B cell (primary cell): ENCODE results near the gene KDM5B. TPM values are rescaled to one million over a fixed set of nuclear protein-coding genes. Genes with fewer than 3 reads are reported as not detected.
"Not testable (repeated sequence)": the region's sequence is repeated elsewhere in the genome, so short reads cannot be mapped to it uniquely, and the experiment has no call there.

Experiments
- ATAC-seq: fragments of 200-7000 bp; cut with Tn5 transposase; one replicate; pipeline ENCODE4 v1.10.0; 2021; ENCODE audit warnings: low read depth, mild to moderate bottlenecking, moderate number of reproducible peaks, moderate library complexity
- CTCF ChIA-PET: fragments of 350-600 bp; sonication (Branson Sonifier 250); formaldehyde crosslinking; loops from one replicate; lab custom pipeline; 2021; ENCODE audit warnings: antibody characterized with exemption, inconsistent platforms; lab: Charles Lee
- POLR2A ChIA-PET: fragments of 350-600 bp; sonication (Branson Sonifier 250); formaldehyde crosslinking; loops from one replicate; lab custom pipeline; 2021; ENCODE audit warnings: antibody characterized with exemption; lab: Charles Lee
- DNase-seq: peaks from one replicate; pipeline ENCODE4 v3.0.0; 2013
- H2AFZ ChIP-seq: 2 replicates; pipeline ENCODE4 v1.6.1; 2012; ENCODE audit warnings: mild to moderate bottlenecking, low read depth, low read length; ENCODE audit not compliant: insufficient read depth, poor library complexity, severe bottlenecking
- H3K27ac ChIP-seq, 2 donors: 1 replicate in 1 of 2; 2 replicates in 1 of 2; pipeline ENCODE4 v1.5.1; 2012 to 2013; ENCODE audit warnings: low read length in 2 of 2, mild to moderate bottlenecking in 2 of 2, moderate library complexity in 1 of 2
- H3K27me3 ChIP-seq, 4 experiments: fragments of 200-600 bp in 1 of 4; sonication (generic) in 1 of 4; replicated peaks in 1 of 4; 1 replicate in 2 of 4; 2 replicates in 2 of 4; pipeline versions ENCODE4 v1.6.1 to v1.7.0; 2013 to 2016; ENCODE audit warnings: low read length in 3 of 4, mild to moderate bottlenecking in 2 of 4, mixed read lengths in 1 of 4, moderate library complexity in 1 of 4; ENCODE audit not compliant: insufficient read depth in 4 of 4, control insufficient read depth in 3 of 4; ENCODE audit errors: control extremely low read depth in 1 of 4
- H3K36me3 ChIP-seq, 2 experiments: replicated peaks in 1 of 2; 1 replicate in 1 of 2; 2 replicates in 1 of 2; pipeline versions ENCODE4 v1.6.1 to v1.7.1; 2013; ENCODE audit warnings: low read length in 1 of 2; ENCODE audit not compliant: insufficient read depth in 2 of 2, control insufficient read depth in 1 of 2; ENCODE audit errors: control extremely low read depth in 1 of 2, extremely low read depth in 1 of 2
- H3K4me1 ChIP-seq, 2 donors: fragments of 200-600 bp in 1 of 2; sonication (generic) in 1 of 2; 1 replicate in 1 of 2; 2 replicates in 1 of 2; pipeline versions ENCODE4 v1.5.1 to v1.6.1; 2013 to 2017; ENCODE audit warnings: low read length in 2 of 2; ENCODE audit not compliant: control insufficient read depth in 2 of 2, insufficient read depth in 2 of 2
- H3K4me2 ChIP-seq: replicated peaks from 2 replicates; pipeline ENCODE3; 2012; ENCODE audit warnings: mild to moderate bottlenecking, low read depth, low read length; ENCODE audit not compliant: poor library complexity, severe bottlenecking
- H3K4me3 ChIP-seq, 5 experiments: fragments of 200-600 bp in 1 of 5; sonication (generic) in 1 of 5; 1 replicate in 3 of 5; 2 replicates in 2 of 5; pipeline versions ENCODE4 v1.5.1 to v1.7.0; 2011 to 2016; ENCODE audit warnings: low read length in 4 of 5, mild to moderate bottlenecking in 4 of 5, low read depth in 2 of 5, control low read depth in 1 of 5, moderate library complexity in 1 of 5; ENCODE audit not compliant: insufficient read depth in 1 of 5; ENCODE audit errors: control extremely low read depth in 1 of 5, extremely low read depth in 1 of 5
- H3K79me2 ChIP-seq: fragments of 200-600 bp; sonication (generic); one replicate; pipeline ENCODE4 v1.6.0; 2016; ENCODE audit warnings: low read length; ENCODE audit not compliant: control insufficient read depth, insufficient read depth
- H3K9ac ChIP-seq: fragments of 200-600 bp; sonication (generic); 2 replicates; pipeline ENCODE4 v1.6.1; 2017; ENCODE audit warnings: mild to moderate bottlenecking, low read length, moderate library complexity
- H3K9me3 ChIP-seq, 3 donors: one replicate each; pipeline versions ENCODE4 v1.6.1 to v1.7.1; 2013; ENCODE audit warnings: low read length in 2 of 3; ENCODE audit not compliant: control insufficient read depth in 2 of 3, insufficient read depth in 1 of 3; ENCODE audit errors: control extremely low read depth in 1 of 3
- H4K20me1 ChIP-seq: 2 replicates; pipeline ENCODE4 v1.6.0; 2012; ENCODE audit warnings: mild to moderate bottlenecking, low read length; ENCODE audit not compliant: insufficient read depth, control insufficient read depth, poor library complexity, severe bottlenecking
- H3K27ac Mint-ChIP-seq: one replicate; pipeline ENCODE4 v1.8.0; 2021; ENCODE audit warnings: mixed read lengths
- H3K27me3 Mint-ChIP-seq: one replicate; pipeline ENCODE4 v1.8.0; 2021; ENCODE audit warnings: mixed read lengths
- H3K4me1 Mint-ChIP-seq: one replicate; pipeline ENCODE4 v1.8.0; 2021; ENCODE audit warnings: mixed read lengths
- H3K4me3 Mint-ChIP-seq: one replicate; pipeline ENCODE4 v1.8.0; 2021; ENCODE audit warnings: mixed read lengths
- H3K9me3 Mint-ChIP-seq: one replicate; pipeline ENCODE4 v1.8.0; 2022; ENCODE audit warnings: mixed read lengths; ENCODE audit not compliant: insufficient read depth
- EZH2 ChIP-seq: IDR thresholded peaks from 2 replicates; pipeline ENCODE4 v1.6.1; 2012; ENCODE audit warnings: borderline replicate concordance, low read depth, mild to moderate bottlenecking, moderate library complexity, low read length; ENCODE audit not compliant: insufficient read depth, poor library complexity, severe bottlenecking
- WGBS: methylation state at CpG from one replicate; pipeline ENCODE4 v1.1.5; 2013; ENCODE audit warnings: missing lambda C conversion rate; ENCODE audit not compliant: insufficient coverage; 5-methylcytosine and 5-hydroxymethylcytosine counted together
- intact Hi-C: fragments of 100-400 bp; cut with micrococcal nuclease; formaldehyde crosslinking; loops from one replicate; pipeline ENCODE4 v1.10.0; 2022
- polyA plus RNA-seq: library from polyadenylated mRNA; depleted of rRNA; stranded (reverse); fragments of >200 nt; gene quantifications from 2 replicates; pipeline ENCODE4 v1.2.3, GENCODE V29; 2012
- total RNA-seq, 2 donors: library from RNA; stranded (reverse); fragments of 120-200 nt in 1 of 2; gene quantifications; 1 replicate in 1 of 2; 2 replicates in 1 of 2; pipeline versions ENCODE4 v1.2.3 to v1.2.4, GENCODE V29; 2013 to 2022
- TF ChIP-seq, protein P1 (sequence below): fragments of 200-600 bp; IDR thresholded peaks from one replicate; pipeline ENCODE4 v1.8.0; 2022; ENCODE audit warnings: antibody characterized with exemption, mild to moderate bottlenecking

The KDM5B gene
- total and polyA plus RNA-seq, 2 donors (not counting 1 experiment from before 2014, with no cell fraction given): 11.2 to 62.7 TPM

DNA sequence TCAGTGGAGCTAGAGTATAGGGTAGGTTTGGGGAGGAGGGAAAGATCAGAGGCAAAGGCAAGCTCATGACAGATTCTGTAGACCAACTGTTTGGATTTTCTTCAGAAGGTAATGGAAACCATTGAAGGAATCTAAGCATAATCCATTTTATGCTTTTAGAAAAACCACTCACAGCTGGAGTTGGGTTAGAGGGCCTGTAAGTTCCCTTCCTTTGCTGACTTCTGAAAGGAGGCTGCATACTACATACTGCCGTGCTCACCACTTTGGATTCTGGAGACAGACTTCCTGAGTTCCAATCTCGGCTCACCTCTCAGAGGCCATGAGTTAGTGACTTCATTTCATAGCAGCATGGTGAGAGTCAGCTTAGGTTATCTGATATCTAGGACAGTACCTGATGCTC lies 91.6 kb downstream of the KDM5B start:
- no peaks in the 10 kb centered on the region for H3K79me2 ChIP-seq
- no CpG with 5 or more reads among the region's 2 CpGs for WGBS
- H3K4me3 ChIP-seq: no peak overlapping the region
- Mint-ChIP-seq H3K27me3 (peaks cover 42% of the 10 kb centered on the region), H3K9me3 (no peaks in the 10 kb centered on the region), H3K27ac (no peak overlapping the region), H3K4me1 (peaks cover 2% of the 10 kb centered on the region), H3K4me3 (no peak overlapping the region)
- H4K20me1 ChIP-seq: no peaks in the 10 kb centered on the region
- CTCF ChIA-PET: interaction anchor here (1.0 to 7.5 kb wide), 12 partner anchors 9 to 532 kb away, joined by 3 to 90 read pairs (median 4); partner anchors contain the start of genes LGR6 and UBE2T
- no peak for TF ChIP-seq EZH2
- TF ChIP-seq, protein P1, sequence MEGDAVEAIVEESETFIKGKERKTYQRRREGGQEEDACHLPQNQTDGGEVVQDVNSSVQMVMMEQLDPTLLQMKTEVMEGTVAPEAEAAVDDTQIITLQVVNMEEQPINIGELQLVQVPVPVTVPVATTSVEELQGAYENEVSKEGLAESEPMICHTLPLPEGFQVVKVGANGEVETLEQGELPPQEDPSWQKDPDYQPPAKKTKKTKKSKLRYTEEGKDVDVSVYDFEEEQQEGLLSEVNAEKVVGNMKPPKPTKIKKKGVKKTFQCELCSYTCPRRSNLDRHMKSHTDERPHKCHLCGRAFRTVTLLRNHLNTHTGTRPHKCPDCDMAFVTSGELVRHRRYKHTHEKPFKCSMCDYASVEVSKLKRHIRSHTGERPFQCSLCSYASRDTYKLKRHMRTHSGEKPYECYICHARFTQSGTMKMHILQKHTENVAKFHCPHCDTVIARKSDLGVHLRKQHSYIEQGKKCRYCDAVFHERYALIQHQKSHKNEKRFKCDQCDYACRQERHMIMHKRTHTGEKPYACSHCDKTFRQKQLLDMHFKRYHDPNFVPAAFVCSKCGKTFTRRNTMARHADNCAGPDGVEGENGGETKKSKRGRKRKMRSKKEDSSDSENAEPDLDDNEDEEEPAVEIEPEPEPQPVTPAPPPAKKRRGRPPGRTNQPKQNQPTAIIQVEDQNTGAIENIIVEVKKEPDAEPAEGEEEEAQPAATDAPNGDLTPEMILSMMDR: no peak
- no peak overlapping the region for H3K4me2 ChIP-seq
- H3K36me3 ChIP-seq: no peaks in the 10 kb centered on the region
- peaks cover 0 to 5% of the 10 kb centered on the region in 2 donors for H3K4me1 ChIP-seq
- ATAC-seq: no peak
- no peak overlapping the region for H2AFZ ChIP-seq
- H3K9ac ChIP-seq: no peak overlapping the region
- peaks cover 0 to 28% (median 7%) of the 10 kb centered on the region in 4 experiments for H3K27me3 ChIP-seq
- POLR2A ChIA-PET: no interaction called here
- intact Hi-C loops: loop anchor here (5.0 kb wide), 1 partner anchor 704 kb away; the partner anchor contains the start of gene ELF3
- DNase-seq: no peak
- H3K27ac ChIP-seq: no peak overlapping the region
- no peaks in the 10 kb centered on the region for H3K9me3 ChIP-seq

DNA sequence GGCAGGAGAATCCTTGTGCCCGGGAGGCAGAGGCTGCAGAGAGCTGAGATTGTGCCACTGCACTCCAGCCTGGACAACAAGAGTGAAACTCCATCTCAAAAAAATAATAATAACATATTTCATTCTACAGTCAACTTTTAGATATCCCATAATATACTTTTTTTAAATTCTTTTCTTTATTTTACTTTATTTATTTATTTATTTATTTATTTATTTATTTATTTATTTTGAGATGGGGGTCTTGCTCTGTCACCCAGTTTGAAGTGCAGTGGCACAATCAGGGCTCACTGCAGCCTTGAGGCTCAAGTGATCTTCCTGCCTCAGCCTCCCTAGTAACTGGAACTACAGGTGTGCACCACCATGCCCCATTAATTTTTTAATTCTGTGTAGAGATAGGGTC lies 94.0 kb downstream of the KDM5B start:
- H3K4me1 Mint-ChIP-seq, H3K4me3 Mint-ChIP-seq, H3K9ac ChIP-seq, H3K79me2 ChIP-seq, H3K27ac Mint-ChIP-seq, H3K36me3 ChIP-seq, DNase-seq, ATAC-seq, H3K9me3 ChIP-seq, intact Hi-C loops, H4K20me1 ChIP-seq, H3K4me3 ChIP-seq, H3K9me3 Mint-ChIP-seq, H2AFZ ChIP-seq, H3K27ac ChIP-seq, H3K4me2 ChIP-seq: not testable (repeated sequence)
- CTCF ChIA-PET: interaction anchor here (0.6 to 7.5 kb wide), 3 partner anchors 197 to 522 kb away, joined by 3 to 90 read pairs (median 5); no protein-coding TSS in a partner anchor
- peaks cover 51% of the 10 kb centered on the region for H3K27me3 Mint-ChIP-seq
- Histone ChIP-seq H3K4me1 (peaks cover 9 to 14% of the 10 kb centered on the region in 2 donors), H3K27me3 (peaks cover 0 to 51% (median 19%) of the 10 kb centered on the region in 4 experiments)
- 100% methylated on average over 1 of the region's 1 CpG for WGBS
- POLR2A ChIA-PET: interaction anchor here (0.6 kb wide), 1 partner anchor 55 kb away, joined by 3 read pairs; no protein-coding TSS in a partner anchor
